GM12878 (cell line): ENCODE data around the gene DNAJC12. TPM values are rescaled to one million over a fixed set of nuclear protein-coding genes. Genes with fewer than 3 reads are reported as not detected.
A peak's percentile ranks its signal among the peaks of the same experiment; 100 is the strongest.

Experiments used
- ATAC-seq: fragments of 200-7000 bp; cut with Tn5 transposase; 3 replicates; pipeline ENCODE4 v1.9.1; 2020; ENCODE audit warnings: mild to moderate bottlenecking, moderate library complexity
- BruUV-seq: library from RNA; stranded (reverse); fragments of 400-500 nt; replicated peaks from 2 replicates; lab custom pipeline; 2021; lab: Mats Ljungman, UMichigan
- CTCF ChIA-PET: fragments of 300-600 bp; sonication (Branson Sonifier 250); formaldehyde crosslinking; extraction: SDS; loops from one replicate; lab custom pipeline; 2021; ENCODE audit warnings: inconsistent platforms; lab: Yijun Ruan, JAX
- POLR2A ChIA-PET: fragments of 350-600 bp; formaldehyde crosslinking; extraction: SDS; loops from one replicate; lab custom pipeline; 2021; ENCODE audit warnings: inconsistent platforms; lab: Charles Lee
- RAD21 ChIA-PET: fragments of 300-600 bp; sonication (Branson Sonifier 250); formaldehyde crosslinking; loops from one replicate; lab custom pipeline; 2023; ENCODE audit warnings: antibody characterized with exemption; ENCODE audit not compliant: unreplicated experiment; lab: Charles Lee
- SMC1A ChIA-PET: fragments of 300-600 bp; sonication (Branson Sonifier 250); formaldehyde crosslinking; loops from one replicate; lab custom pipeline; 2023; ENCODE audit not compliant: unreplicated experiment, uncharacterized antibody; lab: Charles Lee
- DNase-seq: peaks from one replicate; pipeline ENCODE4 v3.0.0-alpha.2; 2011; ENCODE audit warnings: low read depth, low spot score
- FAIRE-seq: peaks from 3 replicates; lab custom pipeline; 2011; peaks lifted over from hg19 to GRCh38; lab: Jason Lieb, UNC
- H2AFZ ChIP-seq: 2 replicates; pipeline ENCODE4 v1.6.0; 2011; ENCODE audit warnings: low read depth, low read length, control low read depth; ENCODE audit not compliant: control insufficient read depth
- H3K27ac ChIP-seq: 2 replicates; pipeline ENCODE4 v1.5.1; 2011; ENCODE audit warnings: control low read depth; ENCODE audit not compliant: control insufficient read depth, insufficient read depth
- H3K27me3 ChIP-seq, 2 experiments: replicated peaks in 1 of 2; 2 replicates each; pipeline versions ENCODE4 v1.6.0 to v1.6.1; 2011; ENCODE audit warnings: low read length in 1 of 2; ENCODE audit not compliant: control insufficient read depth in 2 of 2, insufficient read depth in 2 of 2
- H3K36me3 ChIP-seq, 2 experiments: 2 replicates each; pipeline ENCODE4 v1.5.1; 2011; ENCODE audit warnings: low read length in 1 of 2; ENCODE audit not compliant: control insufficient read depth in 2 of 2, insufficient read depth in 2 of 2
- H3K4me1 ChIP-seq: 2 replicates; pipeline ENCODE4 v1.6.1; 2011; ENCODE audit warnings: mild to moderate bottlenecking, low read length, moderate library complexity, mixed read lengths; ENCODE audit not compliant: control insufficient read depth, insufficient read depth
- H3K4me2 ChIP-seq: 2 replicates; pipeline ENCODE4 v1.6.0; 2011; ENCODE audit warnings: control low read depth; ENCODE audit not compliant: control insufficient read depth, insufficient read depth
- H3K4me3 ChIP-seq: fragments of 200-600 bp; sonication (generic); 2 replicates; pipeline ENCODE4 v1.5.1; 2016
- H3K79me2 ChIP-seq: 2 replicates; pipeline ENCODE4 v1.6.0; 2011; ENCODE audit warnings: low read length; ENCODE audit not compliant: control insufficient read depth, insufficient read depth
- H3K9ac ChIP-seq: 2 replicates; pipeline ENCODE4 v1.8.0; 2011; ENCODE audit warnings: low read length, control low read depth, mixed read lengths; ENCODE audit not compliant: control insufficient read depth, insufficient read depth
- H3K9me3 ChIP-seq: replicated peaks from 3 replicates; pipeline ENCODE4 v1.5.1; 2011; ENCODE audit warnings: mild to moderate bottlenecking, low read length; ENCODE audit not compliant: control insufficient read depth, insufficient read depth
- H4K20me1 ChIP-seq: 2 replicates; pipeline ENCODE4 v1.6.0; 2011; ENCODE audit not compliant: control insufficient read depth, insufficient read depth
- ATF3 ChIP-seq: IDR thresholded peaks from 2 replicates; pipeline ENCODE4 v1.6.1; 2011; ENCODE audit warnings: low read depth, mild to moderate bottlenecking, low read length, moderate library complexity, borderline replicate concordance; ENCODE audit errors: extremely low read depth
- EGR1 ChIP-seq, 2 experiments: IDR thresholded peaks; 1 replicate in 1 of 2; 2 replicates in 1 of 2; pipeline ENCODE4 v1.6.1; 2011 to 2012; ENCODE audit warnings: low read depth in 2 of 2, low read length in 2 of 2, borderline replicate concordance in 1 of 2, mild to moderate bottlenecking in 1 of 2, moderate library complexity in 1 of 2
- EZH2 ChIP-seq: IDR thresholded peaks from 2 replicates; pipeline ENCODE4 v1.6.1; 2012; ENCODE audit warnings: low read depth, mild to moderate bottlenecking, control low read depth, inconsistent platforms, low read length, borderline replicate concordance; ENCODE audit not compliant: control insufficient read depth
- HCFC1 ChIP-seq: fragments of 150-350 bp; IDR thresholded peaks from 2 replicates; pipeline ENCODE4 v1.6.1; 2014; ENCODE audit warnings: low read length
- IRF4 ChIP-seq: IDR thresholded peaks from 2 replicates; pipeline ENCODE4 v1.6.1; 2011; ENCODE audit warnings: low read depth, low read length
- JUND ChIP-seq: IDR thresholded peaks from 2 replicates; pipeline ENCODE4 v1.6.1; 2012; ENCODE audit warnings: low read depth, mild to moderate bottlenecking, low read length, improper control_type of control experiment, moderate library complexity
- MAX ChIP-seq: IDR thresholded peaks from 2 replicates; pipeline ENCODE4 v1.6.1; 2012; ENCODE audit warnings: low read depth, low read length, improper control_type of control experiment
- MEF2B ChIP-seq: fragments of 450-650 bp; IDR thresholded peaks from 2 replicates; pipeline ENCODE4 v1.6.1; 2018; ENCODE audit warnings: mild to moderate bottlenecking, moderate library complexity; ENCODE audit not compliant: partially characterized antibody, poor library complexity, severe bottlenecking
- MXI1 ChIP-seq: fragments of 150-350 bp; IDR thresholded peaks from 2 replicates; pipeline ENCODE4 v1.6.1; 2011; ENCODE audit warnings: low read depth, mild to moderate bottlenecking, inconsistent platforms, low read length, improper control_type of control experiment
- NBN ChIP-seq: fragments of 450-650 bp; IDR thresholded peaks from 2 replicates; pipeline ENCODE4 v1.6.1; 2016
- NR2F1 ChIP-seq: fragments of 450-650 bp; conservative IDR thresholded peaks from 2 replicates; pipeline ENCODE4 v1.6.1; 2017; ENCODE audit warnings: mild to moderate bottlenecking
- REST ChIP-seq: IDR thresholded peaks from 2 replicates; pipeline ENCODE4 v1.6.1; 2012; ENCODE audit warnings: mild to moderate bottlenecking, low read depth, low read length
- RFX5 ChIP-seq: IDR thresholded peaks from 2 replicates; pipeline ENCODE4 v1.6.1; 2011; ENCODE audit warnings: low read depth, low read length, improper control_type of control experiment
- SMAD5 ChIP-seq: IDR thresholded peaks from 2 replicates; pipeline ENCODE4 v1.6.1; 2016; ENCODE audit warnings: antibody characterized with exemption, low read depth
- SUPT20H ChIP-seq: IDR thresholded peaks from 2 replicates; pipeline ENCODE4 v1.6.1; 2011; ENCODE audit warnings: low read depth, mild to moderate bottlenecking, low read length, moderate library complexity, borderline replicate concordance; ENCODE audit not compliant: control insufficient read depth
- TAF1 ChIP-seq: IDR thresholded peaks from 2 replicates; pipeline ENCODE4 v1.6.1; 2011; ENCODE audit warnings: mild to moderate bottlenecking, low read depth, low read length, borderline replicate concordance
- USF1 ChIP-seq: IDR thresholded peaks from 2 replicates; pipeline ENCODE4 v1.6.1; 2011; ENCODE audit warnings: borderline replicate concordance, low read depth, mild to moderate bottlenecking, moderate library complexity, mixed read lengths, low read length; ENCODE audit not compliant: insufficient read depth; ENCODE audit errors: extremely low read length
- WGBS: methylation state at CpG from one replicate; pipeline ENCODE4 v1.1.6; 2016; ENCODE audit warnings: low lambda C conversion rate; ENCODE audit not compliant: insufficient replicate concordance, insufficient coverage; ENCODE audit errors: missing lambda C conversion rate; 5-methylcytosine and 5-hydroxymethylcytosine counted together
- in situ Hi-C: fragments of 300-500 bp; cut with MboI; formaldehyde crosslinking; loops from 9 replicates; pipeline ENCODE4 v1.14.3; 2018; ENCODE audit warnings: mixed read lengths
- intact Hi-C: fragments of 100-400 bp; cut with micrococcal nuclease; formaldehyde crosslinking; loops from one replicate; pipeline ENCODE4 v1.14.2; 2022; ENCODE audit not compliant: unreplicated experiment
- polyA plus RNA-seq, 11 experiments: library from polyadenylated mRNA; depleted of rRNA in 4 of 11; unstranded in 6 of 11; stranded (reverse) in 5 of 11; fragments of >200 nt; fragmentation: Nextera tagmentation in 4 of 11; fragmentation: Illumina TruSeq in 1 of 11; extraction: Ambion mirVana in 4 of 11; extraction: Trizol in 1 of 11; gene quantifications; 1 replicate in 1 of 11; 2 replicates in 10 of 11; pipeline versions ENCODE4 v1.2.1 to v1.2.3, GENCODE V29; 2011 to 2016; ENCODE audit warnings: inconsistent platforms in 2 of 11, missing spikeins in 2 of 11, low read depth in 1 of 11
- total RNA-seq, 4 experiments: library from RNA; depleted of rRNA in 3 of 4; stranded (reverse); fragments of >200 nt in 3 of 4; fragmentation: Illumina TruSeq in 1 of 4; extraction: Trizol in 1 of 4; gene quantifications; 2 replicates each; pipeline versions ENCODE4 v1.2.1 to v1.2.3, GENCODE V29; 2013 to 2021

The DNAJC12 gene
- total and polyA plus RNA-seq, 10 of the 15 experiments (the other 5 are each of a cell fraction or from before 2014, with no cell fraction given), result 1.1 to 4.5 (median 3.0) TPM

GRCh38 chr10:67884842-67885670, 47.1 kb upstream of the DNAJC12 start:
- in situ Hi-C loops, result loop anchor here (5.0 kb wide), 1 partner anchor 447 kb away; the partner anchor contains the start of genes HNRNPH3 and PBLD
- H2AFZ ChIP-seq, result peak overlapping the region; percentile 66
- no peak for TF ChIP-seq HCFC1
- no peak for TF ChIP-seq MAX
- no peak for TF ChIP-seq EZH2
- peak; percentile 15; the same call in 1 of the 2 replicates for TF ChIP-seq MXI1
- no peak for TF ChIP-seq SUPT20H
- no peak for TF ChIP-seq JUND
- no peak for TF ChIP-seq NR2F1
- no peak for TF ChIP-seq TAF1
- TF ChIP-seq MEF2B, result peak; percentile 9
- no peak for TF ChIP-seq USF1
- no peak for TF ChIP-seq SMAD5
- TF ChIP-seq NBN, result no peak; the same call in 1 of the 2 replicates
- TF ChIP-seq REST, result no peak
- no peak for TF ChIP-seq ATF3
- no peak for TF ChIP-seq IRF4
- TF ChIP-seq EGR1 (IDR thresholded peaks at IDR 0.05; ENCODE audit: borderline replicate concordance in 1 of 2, low read depth in 2 of 2, low read length in 2 of 2), result no peak
- TF ChIP-seq RFX5, result no peak

More at GRCh38 chr10:67884842-67885670, 47.1 kb upstream of the DNAJC12 start:
- ChIA-PET RAD21 (interaction anchor here (1.0 to 2.1 kb wide), 3 partner anchors 29 to 188 kb away, joined by 3 to 13 read pairs (median 4); no protein-coding TSS in a partner anchor), POLR2A (interaction anchor here (0.5 to 2.0 kb wide), 11 partner anchors 26 to 625 kb away, joined by 3 to 11 read pairs (median 4); no protein-coding TSS in a partner anchor), SMC1A (interaction anchor here (0.6 to 2.0 kb wide), 6 partner anchors 24 to 416 kb away, joined by 3 to 11 read pairs (median 3); no protein-coding TSS in a partner anchor), CTCF (interaction anchor here (1.1 to 2.3 kb wide), 7 partner anchors 29 to 271 kb away, joined by 3 to 15 read pairs (median 4); no protein-coding TSS in a partner anchor)
- H3K27me3 ChIP-seq, result no peaks in the 10 kb centered on the region
- DNase-seq (peak; percentile 12), FAIRE-seq (no peak), ATAC-seq (peak; percentile 83)
- peak overlapping the region; percentile 93 for H3K4me3 ChIP-seq
- BruUV-seq, result TSS peak; percentile 70
- peak overlapping the region; percentile 54; the same call in 1 of the 2 replicates for H3K4me2 ChIP-seq
- intact Hi-C loops, result loop anchor here (5.0 to 10.0 kb wide), 2 partner anchors 190 to 447 kb away; partner anchors contain the start of genes HERC4, HNRNPH3 and PBLD
- peak overlapping the region; percentile 78 for H3K27ac ChIP-seq
- peaks cover 4% of the 10 kb centered on the region for H3K4me1 ChIP-seq
- no peaks in the 10 kb centered on the region for H4K20me1 ChIP-seq
- H3K36me3 ChIP-seq, result peaks cover 0 to 3% of the 10 kb centered on the region in 2 experiments; a peak in 1 of 4 replicates
- H3K9ac ChIP-seq, result peak overlapping the region; percentile 38
- 1% methylated on average over 72 of the region's 73 CpGs for WGBS
- no peaks in the 10 kb centered on the region for H3K9me3 ChIP-seq
- peaks cover 32% of the 10 kb centered on the region for H3K79me2 ChIP-seq
